ENCODE measurements around the gene MAP4.
A peak's percentile ranks its signal among the peaks of the same experiment; 100 is the strongest.
"Not testable (repeated sequence)": the region's sequence is repeated elsewhere in the genome, so short reads cannot be mapped to it uniquely, and the experiment has no call there.

MAP4 gene, protein sequence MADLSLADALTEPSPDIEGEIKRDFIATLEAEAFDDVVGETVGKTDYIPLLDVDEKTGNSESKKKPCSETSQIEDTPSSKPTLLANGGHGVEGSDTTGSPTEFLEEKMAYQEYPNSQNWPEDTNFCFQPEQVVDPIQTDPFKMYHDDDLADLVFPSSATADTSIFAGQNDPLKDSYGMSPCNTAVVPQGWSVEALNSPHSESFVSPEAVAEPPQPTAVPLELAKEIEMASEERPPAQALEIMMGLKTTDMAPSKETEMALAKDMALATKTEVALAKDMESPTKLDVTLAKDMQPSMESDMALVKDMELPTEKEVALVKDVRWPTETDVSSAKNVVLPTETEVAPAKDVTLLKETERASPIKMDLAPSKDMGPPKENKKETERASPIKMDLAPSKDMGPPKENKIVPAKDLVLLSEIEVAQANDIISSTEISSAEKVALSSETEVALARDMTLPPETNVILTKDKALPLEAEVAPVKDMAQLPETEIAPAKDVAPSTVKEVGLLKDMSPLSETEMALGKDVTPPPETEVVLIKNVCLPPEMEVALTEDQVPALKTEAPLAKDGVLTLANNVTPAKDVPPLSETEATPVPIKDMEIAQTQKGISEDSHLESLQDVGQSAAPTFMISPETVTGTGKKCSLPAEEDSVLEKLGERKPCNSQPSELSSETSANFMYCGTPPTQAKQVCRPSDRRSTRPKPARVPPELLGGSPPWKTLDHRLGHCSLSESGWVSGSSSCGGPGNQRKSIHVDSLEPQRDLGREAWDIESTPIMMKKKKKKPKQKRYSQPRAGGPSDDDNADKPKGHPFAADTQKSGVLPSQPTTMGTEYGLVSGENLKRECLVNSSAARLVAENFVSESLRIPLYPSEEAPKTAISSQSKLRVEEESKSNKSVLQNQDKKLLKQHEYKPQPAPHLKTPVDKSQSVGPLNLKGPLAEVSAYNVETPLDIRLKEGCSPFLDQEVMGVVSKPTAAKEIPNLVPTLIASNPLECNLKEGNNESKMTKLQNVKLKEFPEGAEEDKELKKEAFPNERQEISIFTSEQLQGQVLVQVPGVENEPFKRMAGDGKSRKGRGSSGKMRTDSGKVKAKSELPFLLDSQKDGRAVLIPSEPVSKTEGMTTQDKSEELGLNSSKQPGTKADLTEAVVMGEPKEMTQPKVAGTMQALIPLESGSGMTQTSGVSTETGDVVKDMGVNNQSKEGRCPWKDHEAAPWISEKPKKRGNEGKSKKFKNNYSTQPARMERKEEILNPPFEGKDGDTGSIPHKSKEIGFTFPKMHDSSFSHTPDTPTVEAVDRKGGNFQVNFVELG (N-terminal part only)

DNA sequence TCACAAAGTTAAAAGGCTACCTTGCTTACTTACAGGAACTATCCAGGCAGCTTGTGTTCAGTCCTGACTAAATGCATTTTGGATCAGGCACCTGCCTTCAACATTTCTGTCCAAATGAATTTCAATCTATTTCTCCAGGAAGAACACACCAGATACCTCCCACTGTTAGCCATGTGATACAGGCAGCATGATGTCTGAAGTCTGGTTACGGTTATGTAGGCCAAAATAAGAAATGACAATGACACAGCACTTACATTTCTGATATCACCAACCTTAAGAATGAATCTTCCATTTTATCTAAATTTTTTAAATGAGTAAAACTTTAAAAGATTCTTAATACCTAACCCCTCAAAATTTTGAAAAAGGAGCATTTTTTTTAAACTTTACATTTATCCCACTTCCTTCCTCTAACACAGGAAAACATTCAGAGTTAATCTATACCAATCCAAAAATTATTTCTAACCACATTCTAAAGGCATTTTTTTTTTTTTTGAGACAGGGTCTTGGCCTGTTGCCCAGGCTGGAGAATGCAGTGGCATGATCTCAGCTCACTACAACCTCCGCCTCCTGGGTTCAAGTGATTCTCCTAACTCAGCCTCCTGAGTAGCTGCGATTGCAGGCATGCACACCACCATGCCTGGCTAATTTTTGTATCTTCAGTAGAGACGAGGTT is at the start of gene MAP4:
Gene MAP4 (minus strand): TSS at position 116 of the 673 bp plus-strand sequence. CDS start 17,556 bp downstream, outside the sequence.
- no peak for DNase-seq (ENCODE audit: low spot score)

DNA sequence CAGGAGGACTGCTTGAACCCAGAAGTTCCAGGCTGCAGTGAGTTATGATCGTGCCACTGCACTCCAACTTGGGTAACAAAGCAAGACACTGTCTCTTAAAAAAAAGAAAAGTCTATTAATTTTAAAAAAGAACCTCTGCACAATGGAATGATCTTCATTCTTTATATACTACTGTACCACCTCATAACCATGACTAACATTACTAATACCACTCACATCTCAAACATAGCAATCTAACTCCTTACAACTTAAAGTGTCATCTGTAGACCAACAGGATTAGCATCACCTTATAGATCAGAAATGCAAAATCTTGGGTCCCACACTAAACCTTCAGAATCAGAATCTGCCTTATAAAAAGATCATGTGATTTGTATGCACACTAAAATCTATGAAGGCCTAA is 48.8 kb upstream of the MAP4 start:
- peak; percentile 34 for DNase-seq (ENCODE audit: low spot score)

DNA sequence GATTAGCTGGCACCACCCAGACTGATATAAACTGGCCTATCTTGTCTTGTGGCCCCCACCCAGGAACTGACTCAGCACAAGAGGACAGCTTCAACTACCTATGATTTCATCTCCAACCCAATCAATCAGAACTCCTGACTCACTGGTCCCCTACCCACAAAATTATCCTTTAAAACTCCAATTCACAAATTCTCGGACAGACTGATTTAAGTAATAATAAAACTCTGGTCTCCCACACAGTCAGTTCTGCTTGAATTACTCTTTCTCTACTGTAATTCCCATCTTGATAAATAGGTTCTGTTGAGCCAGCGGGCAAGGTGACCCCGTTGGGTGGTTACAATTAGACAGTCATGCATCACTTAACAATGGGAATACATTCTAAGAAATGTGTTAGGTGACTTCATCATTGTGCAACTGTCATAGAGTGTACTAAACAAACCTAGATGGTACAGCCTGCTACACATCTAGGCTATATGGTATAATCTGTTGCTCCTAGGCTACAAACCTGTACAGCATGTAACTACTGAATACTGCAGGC is 48.1 kb upstream of the MAP4 start:
- DNase-seq (ENCODE audit: low spot score): no peak

DNA sequence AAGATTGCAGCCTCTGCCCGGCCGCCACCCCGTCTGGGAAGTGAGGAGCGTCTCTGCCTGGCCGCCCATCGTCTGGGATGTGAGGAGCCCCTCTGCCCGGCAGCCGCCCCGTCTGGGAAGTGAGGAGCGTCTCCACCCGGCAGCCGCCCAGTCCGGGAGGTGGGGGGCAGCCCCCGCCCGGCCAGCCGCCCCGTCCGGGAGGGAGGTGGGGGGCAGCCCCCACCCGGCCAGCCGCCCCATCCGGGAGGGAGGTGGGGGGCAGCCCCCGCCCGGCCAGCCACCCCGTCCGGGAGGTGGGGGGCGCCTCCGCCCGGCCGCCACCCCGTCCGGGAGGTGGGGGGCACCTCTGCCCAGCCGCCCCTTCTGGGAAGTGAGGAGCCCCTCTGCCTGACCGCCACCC is 45.4 kb upstream of the MAP4 start:
- not testable (repeated sequence) for DNase-seq (ENCODE audit: low spot score)

DNA sequence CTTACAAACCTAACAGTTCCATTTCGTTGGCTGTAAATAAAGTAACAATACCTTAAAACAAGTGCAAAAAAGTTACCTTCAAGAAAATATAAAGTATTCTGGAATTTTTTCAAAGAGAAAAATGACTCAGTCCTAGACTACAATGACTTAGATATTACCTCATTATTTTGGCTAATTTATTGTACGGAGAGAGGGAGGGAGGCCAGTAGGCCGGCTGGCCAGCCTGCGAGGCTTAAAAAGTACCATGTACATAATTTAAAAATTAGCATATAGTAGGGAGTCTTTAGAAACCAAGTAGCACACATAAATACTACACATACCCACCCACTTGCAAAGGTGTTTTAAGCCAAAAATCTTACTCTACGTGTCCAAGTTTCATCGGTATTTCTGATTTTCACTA is 41.9 kb upstream of the MAP4 start:
- peak; percentile 49 for DNase-seq (ENCODE audit: low spot score)

DNA sequence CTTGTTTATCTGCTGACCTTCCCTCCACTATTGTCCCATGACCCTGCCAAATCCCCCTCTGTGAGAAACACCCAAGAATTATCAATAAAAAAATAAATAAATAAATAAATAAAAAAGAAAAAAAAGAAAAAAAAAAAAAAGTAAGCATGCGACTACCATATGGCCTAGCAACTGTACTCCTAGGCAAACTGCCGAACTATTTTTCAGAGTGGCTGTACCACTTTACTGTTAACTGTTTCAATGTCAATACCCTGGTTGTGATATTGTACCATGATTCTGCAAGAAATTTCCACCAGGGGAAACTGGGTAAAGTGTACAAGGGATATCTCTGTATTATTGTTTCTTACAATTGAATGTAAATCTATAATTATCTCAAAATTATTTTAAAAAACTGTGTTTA is 41.3 kb upstream of the MAP4 start:
- no peak for DNase-seq (ENCODE audit: low spot score)

DNA sequence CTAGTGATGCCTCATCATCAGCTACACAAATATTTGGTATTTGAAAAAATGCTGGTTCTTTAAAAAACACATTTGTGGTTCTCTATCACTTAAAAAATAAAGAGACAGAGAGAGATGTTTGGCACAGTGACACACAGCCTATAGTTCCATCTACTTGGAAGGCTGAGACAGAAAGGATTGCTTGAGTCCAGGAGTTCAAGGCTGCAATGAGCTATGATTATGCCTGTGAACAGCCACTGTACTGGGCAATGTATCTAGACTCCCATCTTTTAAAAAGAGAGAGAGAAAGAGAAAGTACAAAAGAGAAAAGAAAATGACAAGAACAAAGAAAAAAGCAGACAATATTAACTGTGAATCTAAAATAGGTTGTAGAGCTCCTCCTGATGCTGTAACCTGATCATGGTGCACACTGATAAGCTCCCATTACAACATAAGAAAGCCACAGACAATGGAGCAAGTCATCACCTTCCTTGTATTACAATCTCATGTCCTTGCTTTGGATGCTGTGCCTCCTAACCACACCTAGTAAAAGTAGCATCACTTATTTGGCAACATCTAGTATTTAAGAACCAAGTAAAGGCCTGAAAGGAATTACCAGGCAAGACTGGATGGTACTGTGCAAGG is 31.7 kb upstream of the MAP4 start:
- DNase-seq (ENCODE audit: low spot score): no peak

DNA sequence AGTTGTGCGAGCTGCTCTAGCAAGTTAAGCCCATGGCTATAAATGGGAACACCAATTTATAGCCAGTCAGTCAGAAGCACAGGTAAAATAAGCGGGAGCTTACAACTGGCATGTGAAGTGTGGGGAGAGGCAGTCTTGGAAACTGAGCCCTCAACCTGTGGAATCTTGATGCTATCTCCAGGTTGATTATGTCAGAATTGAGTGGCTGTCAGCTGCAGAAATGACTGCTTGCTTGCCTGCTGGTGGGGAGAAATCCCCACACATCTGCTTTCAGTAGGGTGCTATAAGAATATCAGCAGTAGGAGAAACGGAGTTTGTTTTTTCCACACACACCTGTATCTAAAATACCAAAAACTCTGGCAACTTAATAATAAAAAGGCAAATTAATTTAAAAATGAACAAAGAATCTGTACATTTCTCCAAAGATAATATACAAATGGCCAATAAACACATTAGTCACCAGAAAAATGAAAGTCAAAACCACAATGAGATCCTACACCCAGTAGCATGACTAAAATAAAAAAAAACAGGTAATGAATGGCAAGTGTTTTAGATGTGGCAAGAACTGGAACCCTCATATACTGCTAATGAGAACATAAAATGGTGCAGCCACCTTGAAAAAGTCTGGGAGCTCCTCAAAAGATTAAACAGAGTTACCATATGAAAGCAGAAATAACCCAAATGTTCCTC is 26.0 kb upstream of the MAP4 start:
- DNase-seq (ENCODE audit: low spot score): no peak

DNA sequence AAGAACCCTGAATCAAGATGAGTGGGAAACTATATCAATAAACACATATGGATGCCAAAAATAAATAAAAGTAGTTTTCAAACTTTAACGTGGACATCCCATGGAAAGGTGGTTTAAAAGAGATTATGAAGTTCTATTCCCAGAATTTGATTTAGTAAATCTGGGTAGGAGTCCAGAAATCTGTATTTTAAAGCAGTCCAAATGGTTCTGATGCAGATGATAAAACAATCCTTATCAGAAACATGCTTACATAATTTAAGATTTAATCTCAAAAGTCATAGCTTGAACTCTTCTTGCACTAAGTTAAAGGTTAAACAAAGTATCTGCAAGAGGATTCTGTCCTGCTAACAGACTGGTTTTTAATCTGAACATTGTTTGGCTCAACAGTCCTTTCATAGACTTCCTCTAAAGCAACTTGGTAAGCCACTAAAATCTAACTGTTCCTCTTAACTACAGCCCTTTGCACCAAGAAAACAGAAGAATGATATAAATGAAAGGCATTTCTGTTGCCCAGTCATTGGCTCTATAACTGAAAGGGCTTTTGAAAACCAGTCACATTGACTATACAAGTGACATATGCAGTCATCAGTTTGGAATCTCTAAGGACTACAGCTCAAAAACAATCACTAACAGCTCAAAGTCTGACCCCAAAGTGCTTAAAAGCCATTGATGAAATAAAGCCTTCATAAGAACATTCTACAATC is 23.4 kb upstream of the MAP4 start:
- DNase-seq (ENCODE audit: low spot score): peak; percentile 41

DNA sequence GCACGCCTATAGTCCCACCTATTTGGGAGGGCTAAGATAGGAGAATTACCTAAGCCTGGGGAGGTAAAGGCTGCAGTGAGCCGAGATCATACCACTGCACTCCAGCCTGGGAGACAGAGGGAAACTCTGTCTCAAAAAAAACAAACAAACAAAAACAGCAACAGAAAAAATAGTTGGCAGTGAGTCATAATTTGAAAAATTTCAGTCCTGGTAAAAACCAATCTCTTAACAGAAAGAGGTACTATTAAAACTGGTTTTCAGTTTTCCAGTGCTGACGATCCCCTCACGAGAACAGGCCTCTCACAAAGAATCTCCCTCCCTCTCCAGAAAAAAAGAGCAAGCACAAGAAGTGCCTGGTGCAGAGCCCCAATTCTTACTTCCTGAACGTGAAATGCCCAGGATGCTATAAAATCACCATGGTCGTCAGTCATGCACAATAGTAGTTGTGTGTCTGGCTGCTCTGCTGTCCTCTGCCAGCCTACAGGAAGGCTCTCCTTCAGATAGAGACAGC is 22.8 kb upstream of the MAP4 start:
- no peak for DNase-seq (ENCODE audit: low spot score)

DNA sequence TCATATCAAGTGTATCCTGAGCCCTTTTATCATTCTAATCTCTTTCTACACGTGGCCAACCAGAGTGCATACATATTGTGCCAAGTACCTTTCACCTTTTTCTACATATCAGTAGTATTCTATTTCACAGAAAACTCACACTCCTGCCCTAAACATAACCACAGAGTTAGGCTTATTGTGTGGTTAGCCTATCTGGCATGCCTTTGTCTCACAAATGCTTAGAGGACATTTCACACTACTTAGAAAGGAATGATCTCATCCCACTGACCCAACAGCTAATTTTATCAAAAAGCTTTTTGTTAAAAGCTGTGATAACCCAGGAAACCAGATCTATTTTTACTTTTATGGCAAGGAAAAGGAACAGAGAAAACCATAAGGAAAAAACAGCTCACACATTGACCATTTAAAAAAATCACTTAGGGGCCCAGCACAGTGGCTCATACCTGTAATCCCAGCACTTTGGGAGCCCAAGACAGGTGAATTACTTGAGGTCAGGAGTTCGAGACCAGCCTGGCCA is 17.8 kb upstream of the MAP4 start:
- DNase-seq (ENCODE audit: low spot score): peak; percentile 42

DNA sequence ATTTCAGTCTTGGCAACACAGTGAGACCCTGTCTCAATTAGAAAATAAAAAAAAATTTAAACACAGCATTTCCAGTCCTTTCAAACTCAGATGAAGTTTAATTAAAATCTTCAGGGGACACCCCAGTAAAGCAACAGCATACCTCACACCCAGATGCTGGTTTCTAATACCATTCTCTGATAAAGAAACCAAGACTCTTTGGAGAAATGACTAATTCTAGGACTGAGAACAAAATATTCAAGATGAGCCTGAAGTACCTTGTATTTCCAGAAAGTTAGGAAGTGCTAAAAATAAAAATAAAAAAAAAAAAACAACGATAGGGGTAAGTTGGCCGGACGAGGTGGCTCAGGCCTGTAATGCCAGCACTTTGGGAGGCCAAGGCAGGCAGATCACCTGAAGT is 14.0 kb upstream of the MAP4 start:
- DNase-seq (ENCODE audit: low spot score): no peak

DNA sequence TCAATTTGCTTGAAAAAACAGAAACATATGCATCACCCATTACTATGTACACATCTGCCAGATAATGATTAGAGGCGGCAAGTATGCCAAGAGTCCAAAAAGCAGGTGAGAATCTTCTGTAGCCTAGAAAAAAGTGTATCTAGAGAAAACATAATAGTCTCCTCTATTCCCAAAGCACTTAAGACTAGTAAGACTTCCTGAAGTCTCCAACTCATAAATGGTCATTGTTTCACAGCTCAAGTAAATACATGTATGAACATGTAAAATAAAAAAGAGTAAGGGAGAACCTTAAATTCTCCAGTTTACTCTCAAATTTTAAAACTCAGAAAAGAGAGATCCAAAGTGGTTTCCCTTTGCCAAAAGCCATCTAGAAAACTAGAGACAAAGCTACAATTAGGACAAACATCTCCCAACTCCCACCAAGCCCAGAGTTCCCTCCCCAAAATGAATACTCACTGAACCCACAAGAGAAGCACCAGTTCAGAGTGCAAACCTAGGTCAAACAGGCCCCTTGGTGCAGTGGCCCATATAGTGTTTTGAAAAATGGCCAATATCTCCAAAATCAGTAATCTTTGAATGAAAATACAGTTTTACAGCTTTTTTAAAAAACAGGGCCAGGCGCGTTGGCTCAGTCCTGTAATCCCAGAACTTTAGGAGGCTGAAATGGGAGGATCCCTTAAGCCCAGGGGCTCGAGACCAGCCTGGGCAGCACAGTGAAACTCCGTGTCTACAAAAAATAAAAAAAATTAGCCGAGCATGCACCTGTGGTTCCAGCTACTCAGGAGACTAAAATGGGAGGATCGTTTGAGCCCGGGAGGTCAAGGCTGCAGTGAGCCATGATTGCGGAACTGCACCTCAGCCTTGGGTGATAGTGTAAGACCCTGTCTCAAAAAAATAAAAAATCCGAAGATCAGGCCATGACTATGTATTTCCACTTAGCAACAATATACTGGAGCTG is 11.0 kb upstream of the MAP4 start:
- no peak for DNase-seq (ENCODE audit: low spot score)

DNA sequence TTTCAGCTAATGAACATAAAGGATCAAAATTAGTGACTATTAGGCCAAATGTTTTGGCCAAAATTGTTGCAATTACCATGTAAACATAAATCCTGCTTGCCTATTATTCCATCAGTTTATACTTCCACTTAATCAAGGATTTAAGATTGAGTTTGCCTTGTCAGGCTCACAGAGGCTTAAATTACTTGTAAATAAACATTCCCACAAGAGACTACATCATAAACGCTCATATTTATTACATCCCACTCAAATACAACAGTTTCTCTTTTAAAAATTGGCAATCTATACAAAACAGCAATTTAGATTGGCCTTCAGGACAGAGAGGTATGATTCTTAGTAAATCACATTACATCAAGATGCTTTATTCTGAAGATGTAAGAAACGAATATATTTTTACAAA is 9.9 kb upstream of the MAP4 start:
- no peak for DNase-seq (ENCODE audit: low spot score)

DNA sequence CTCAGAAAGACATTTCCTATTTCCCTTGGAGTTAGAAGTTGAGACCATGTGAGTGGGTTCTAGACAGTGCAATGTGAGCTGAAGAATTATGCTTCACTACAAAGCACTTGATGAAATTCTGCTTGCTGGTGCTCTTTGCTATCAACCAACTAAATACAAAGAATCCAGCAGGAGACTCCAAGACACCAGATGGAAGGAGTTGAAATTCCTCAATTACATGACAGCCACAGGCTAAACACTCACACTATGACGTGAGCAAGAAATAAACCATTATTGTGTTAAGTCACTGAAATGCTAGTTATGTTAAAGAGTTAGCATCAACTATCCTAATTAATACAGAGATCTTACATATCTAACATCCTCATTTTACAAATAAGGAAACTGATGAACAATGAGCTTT is 8.2 kb upstream of the MAP4 start:
- DNase-seq (ENCODE audit: low spot score): no peak

DNA sequence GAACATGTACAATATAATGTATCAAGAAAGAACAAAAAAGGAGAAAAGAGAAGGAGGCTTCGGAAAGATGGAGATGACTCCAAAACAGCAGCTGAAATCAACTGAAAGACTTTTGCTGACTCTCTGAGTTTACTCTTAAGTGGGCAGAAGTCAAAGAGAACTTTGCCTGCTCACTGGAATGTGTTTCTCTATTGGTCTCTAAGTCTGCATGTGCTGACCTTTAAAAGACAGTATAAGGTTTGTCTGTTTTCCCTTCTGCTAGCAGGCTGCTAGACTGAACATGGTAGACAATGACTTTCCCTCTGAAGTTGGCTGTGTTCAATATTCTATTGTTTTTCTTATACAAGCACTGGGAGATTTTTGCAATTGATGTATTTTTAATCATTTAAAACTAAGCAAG is 7.2 kb upstream of the MAP4 start:
- DNase-seq (ENCODE audit: low spot score): no peak

DNA sequence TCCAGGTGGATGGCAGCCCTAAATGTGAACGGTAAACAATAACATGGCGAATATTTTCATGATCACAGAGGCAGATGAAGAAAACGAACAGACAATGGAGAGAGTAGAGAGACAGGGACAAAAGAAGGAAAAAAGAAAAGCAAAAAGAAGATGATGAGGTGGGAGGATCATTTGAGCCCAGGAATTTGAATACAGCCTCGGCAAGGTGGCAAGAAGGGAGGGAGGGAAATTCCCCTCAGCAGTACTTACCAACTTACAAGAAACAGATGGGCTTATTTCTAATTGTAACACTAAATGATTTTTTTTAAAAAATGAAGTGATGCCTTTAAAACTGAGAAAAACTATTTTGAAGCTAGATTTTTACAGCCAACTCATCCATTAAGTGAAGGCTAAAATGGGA is 6.0 kb upstream of the MAP4 start:
- DNase-seq (ENCODE audit: low spot score): no peak

DNA sequence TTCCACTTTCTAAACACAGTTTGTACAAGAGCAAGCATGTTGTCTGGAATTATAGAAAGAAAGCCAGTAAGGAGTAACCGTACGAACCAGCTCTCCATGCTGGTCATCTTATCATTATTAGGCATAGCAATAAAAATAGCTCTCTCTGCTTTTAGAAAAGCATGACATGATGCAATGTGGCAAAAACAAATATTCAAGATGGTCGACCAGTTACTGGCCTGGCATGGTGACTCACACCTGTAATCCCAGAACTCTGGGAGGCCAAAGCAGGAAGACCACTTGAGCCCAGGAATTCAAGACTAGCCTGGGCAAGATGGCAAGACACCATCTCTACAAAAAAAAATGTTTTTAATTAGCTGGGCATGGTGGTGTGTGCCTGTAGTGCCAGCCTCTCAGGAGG is 2.6 kb upstream of the MAP4 start:
- DNase-seq (ENCODE audit: low spot score): no peak
